Hindlimb muscle (tissue), 1 donor: ENCODE results near the gene PODXL. TPM values are rescaled to one million over a fixed set of nuclear protein-coding genes. Genes with fewer than 3 reads are reported as not detected.
"Not testable (repeated sequence)": the region's sequence is repeated elsewhere in the genome, so short reads cannot be mapped to it uniquely, and the experiment has no call there.

Experiments used
- DNase-seq: peaks from one replicate; pipeline ENCODE4 v3.0.0-alpha.2; 2013
- polyA plus RNA-seq: library from polyadenylated mRNA; unstranded; fragments of 120-200 nt; gene quantifications from one replicate; pipeline ENCODE4 v1.2.1, GENCODE V29; 2013; ENCODE audit not compliant: insufficient read length

Gene PODXL
- polyA plus RNA-seq, 1 donor: 91.8 TPM

GRCh38 chr7:131536361-131536849 is 20.0 kb downstream of the PODXL start:
- no peak for DNase-seq

- DNase-seq: no peak
These were observed 22.6 kb downstream of the PODXL start for GRCh38 chr7:131533566-131534561.

GRCh38 chr7:131533151-131533559 is 23.3 kb downstream of the PODXL start:
- no peak for DNase-seq

- no peak for DNase-seq
These were observed 23.8 kb downstream of the PODXL start for GRCh38 chr7:131532570-131533091.

GRCh38 chr7:131530137-131530536 is 26.3 kb downstream of the PODXL start:
- no peak for DNase-seq

GRCh38 chr7:131529617-131530016 is 26.8 kb downstream of the PODXL start:
- no peak for DNase-seq

- DNase-seq: no peak
These were observed 27.2 kb downstream of the PODXL start for GRCh38 chr7:131529179-131529578.

GRCh38 chr7:131527456-131527855 is 29.0 kb downstream of the PODXL start:
- no peak for DNase-seq

GRCh38 chr7:131525820-131526219 is 30.6 kb downstream of the PODXL start:
- no peak for DNase-seq

- DNase-seq: no peak
These were observed 31.7 kb downstream of the PODXL start for GRCh38 chr7:131524703-131525102.

- DNase-seq: no peak
These were observed 32.3 kb downstream of the PODXL start for GRCh38 chr7:131524115-131524514.

- DNase-seq: no peak
These were observed 34.0 kb downstream of the PODXL start for GRCh38 chr7:131522325-131522930.

- no peak for DNase-seq
These were observed 34.7 kb downstream of the PODXL start for GRCh38 chr7:131521651-131522163.

- no peak for DNase-seq
These were observed 37.8 kb downstream of the PODXL start for GRCh38 chr7:131518626-131519025.

- DNase-seq: no peak
These were observed 39.1 kb downstream of the PODXL start for GRCh38 chr7:131517218-131517923.

GRCh38 chr7:131515471-131515870 is 41.0 kb downstream of the PODXL start:
- DNase-seq: not testable (repeated sequence)

- peak; percentile 80 for DNase-seq
These were observed 43.0 kb downstream of the PODXL start for GRCh38 chr7:131513245-131514061.

- DNase-seq: no peak
These were observed 44.5 kb downstream of the PODXL start for GRCh38 chr7:131511774-131512535.

- no peak for DNase-seq
These were observed 45.4 kb downstream of the PODXL start for GRCh38 chr7:131511071-131511470.

- no peak for DNase-seq
These were observed 46.6 kb downstream of the PODXL start for GRCh38 chr7:131509781-131510180.
